ENCODE measurements around the gene SHF. TPM values are rescaled to one million over a fixed set of nuclear protein-coding genes. Genes with fewer than 3 reads are reported as not detected.

SHF gene
- polyA plus RNA-seq, 1 donor (not counting 4 experiments of a cell fraction or from before 2014, with no cell fraction given) = 0.24 TPM

DNA sequence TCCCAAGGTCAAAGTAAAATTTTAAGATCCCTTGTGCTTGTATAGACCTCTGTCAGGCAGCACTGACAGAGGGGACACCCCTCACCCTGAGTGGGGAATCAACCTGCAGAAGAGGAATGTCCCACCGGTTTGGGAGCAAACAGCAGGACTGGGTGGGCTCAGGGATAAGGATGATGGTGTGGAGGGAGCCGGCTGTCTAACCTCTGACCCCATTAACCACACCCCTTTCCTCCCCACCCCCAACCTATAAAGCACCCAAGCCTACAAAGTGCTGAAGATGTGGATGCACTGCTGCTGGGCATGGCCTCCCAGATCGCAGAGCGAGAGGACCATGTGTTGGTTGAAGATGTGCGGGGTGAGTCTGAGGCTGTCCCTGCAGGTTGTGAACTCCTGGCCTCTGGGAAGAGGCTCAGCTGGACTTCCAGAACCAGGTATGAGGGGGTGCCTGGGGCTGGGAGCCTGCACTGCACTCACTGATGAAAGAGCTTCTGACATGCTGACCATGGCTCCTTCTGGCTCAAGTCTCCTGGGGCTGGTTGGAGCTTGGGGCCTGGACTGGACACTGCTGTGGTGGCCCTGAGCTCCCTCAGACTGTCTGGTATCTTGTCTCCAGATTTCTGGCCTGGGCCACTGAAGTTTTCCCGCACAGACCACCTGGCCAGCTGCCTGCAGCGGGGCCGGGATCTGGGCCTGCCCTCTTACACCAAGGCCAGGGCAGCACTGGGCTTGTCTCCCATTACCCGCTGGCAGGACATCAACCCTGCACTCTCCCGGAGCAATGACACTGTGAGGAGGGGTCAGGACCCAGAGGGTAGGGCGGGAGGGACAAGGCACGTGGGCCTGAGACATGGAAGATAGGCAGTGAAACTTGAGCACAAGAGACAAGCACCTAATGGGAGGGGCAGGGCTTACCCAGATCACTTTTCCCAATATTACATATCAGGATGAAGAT lies 48.7 kb downstream of the SHF start:
- Histone ChIP-seq H3K4me1 (ENCODE audit: control insufficient read depth, extremely low read depth, insufficient read depth, low read length) (peaks cover under 1% of the 10 kb centered on the region), H3K9me3 (ENCODE audit: control insufficient read depth, low read depth, low read length) (no peaks in the 10 kb centered on the region), H2AFZ (ENCODE audit: control insufficient read depth, low read length) (no peak overlapping the region), H3K27me3 (ENCODE audit: control insufficient read depth, extremely low read depth, insufficient read depth, low read length) (no peaks in the 10 kb centered on the region), H3K9ac (ENCODE audit: control insufficient read depth, extremely low read depth, insufficient read depth, low read length) (no peak overlapping the region), H3K27ac (ENCODE audit: control insufficient read depth, insufficient read depth, low read length) (no peak overlapping the region), H3K4me3 (ENCODE audit: control insufficient read depth in 2 of 3, extremely low read depth in 1 of 3, insufficient read depth in 2 of 3, low read depth in 1 of 3, low read length in 3 of 3) (no peak overlapping the region), H4K20me1 (ENCODE audit: control insufficient read depth, extremely low read depth, insufficient read depth, low read length) (no peaks in the 10 kb centered on the region), H3K79me2 (ENCODE audit: control insufficient read depth, insufficient read depth, low read length) (no peaks in the 10 kb centered on the region), H3K9me1 (ENCODE audit: control insufficient read depth, extremely low read depth, insufficient read depth, low read length) (no peaks in the 10 kb centered on the region), H3K4me2 (ENCODE audit: control insufficient read depth, extremely low read depth, insufficient read depth, low read depth, low read length) (no peak overlapping the region), H3K36me3 (ENCODE audit: control insufficient read depth in 2 of 2, extremely low read depth in 1 of 2, insufficient read depth in 2 of 2, low read length in 2 of 2) (peaks cover 10 to 44% of the 10 kb centered on the region in 2 experiments)
- dilution Hi-C loops (cut with MboI; ENCODE audit: extremely low pct_ligation_motif_present, low sequenced_read_pairs) = no loop called here
- TF ChIP-seq, protein P1, sequence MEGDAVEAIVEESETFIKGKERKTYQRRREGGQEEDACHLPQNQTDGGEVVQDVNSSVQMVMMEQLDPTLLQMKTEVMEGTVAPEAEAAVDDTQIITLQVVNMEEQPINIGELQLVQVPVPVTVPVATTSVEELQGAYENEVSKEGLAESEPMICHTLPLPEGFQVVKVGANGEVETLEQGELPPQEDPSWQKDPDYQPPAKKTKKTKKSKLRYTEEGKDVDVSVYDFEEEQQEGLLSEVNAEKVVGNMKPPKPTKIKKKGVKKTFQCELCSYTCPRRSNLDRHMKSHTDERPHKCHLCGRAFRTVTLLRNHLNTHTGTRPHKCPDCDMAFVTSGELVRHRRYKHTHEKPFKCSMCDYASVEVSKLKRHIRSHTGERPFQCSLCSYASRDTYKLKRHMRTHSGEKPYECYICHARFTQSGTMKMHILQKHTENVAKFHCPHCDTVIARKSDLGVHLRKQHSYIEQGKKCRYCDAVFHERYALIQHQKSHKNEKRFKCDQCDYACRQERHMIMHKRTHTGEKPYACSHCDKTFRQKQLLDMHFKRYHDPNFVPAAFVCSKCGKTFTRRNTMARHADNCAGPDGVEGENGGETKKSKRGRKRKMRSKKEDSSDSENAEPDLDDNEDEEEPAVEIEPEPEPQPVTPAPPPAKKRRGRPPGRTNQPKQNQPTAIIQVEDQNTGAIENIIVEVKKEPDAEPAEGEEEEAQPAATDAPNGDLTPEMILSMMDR (optimal IDR thresholded peaks at IDR 0.05 in 1 of 3, IDR thresholded peaks at IDR 0.05 in 1 of 3, conservative IDR thresholded peaks at IDR 0.05 in 1 of 3; ENCODE audit: extremely low read depth in 1 of 3, insufficient read depth in 2 of 3, low read length in 3 of 3) = no peak
- no peak for TF ChIP-seq EZH2 (IDR thresholded peaks at IDR 0.05; ENCODE audit: low read length)
- no peak for DNase-seq (ENCODE audit: low read depth, low spot score)
- FAIRE-seq = no peak

DNA sequence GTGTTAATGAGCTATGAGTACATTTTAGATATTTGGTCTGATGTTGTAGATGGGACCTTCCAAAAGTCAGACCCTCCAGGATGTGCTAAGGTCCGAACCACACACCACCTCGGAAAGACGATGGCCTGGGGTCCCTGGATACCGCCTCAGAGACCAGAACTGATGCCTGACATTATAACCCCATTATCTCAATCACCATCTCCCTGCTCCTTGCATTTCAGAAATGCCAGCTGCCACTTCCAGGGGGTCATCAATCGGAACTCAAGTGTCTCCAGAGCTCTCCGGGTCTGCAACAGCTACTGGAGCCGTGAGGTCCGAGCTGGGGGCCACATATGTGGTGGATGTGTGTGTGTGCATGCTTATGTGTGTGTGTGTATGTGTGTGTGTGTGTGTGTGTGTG lies 50.1 kb downstream of the SHF start:
- Histone ChIP-seq H3K9ac (ENCODE audit: control insufficient read depth, extremely low read depth, insufficient read depth, low read length) (no peak overlapping the region), H3K9me3 (ENCODE audit: control insufficient read depth, low read depth, low read length) (no peaks in the 10 kb centered on the region), H3K4me2 (ENCODE audit: control insufficient read depth, extremely low read depth, insufficient read depth, low read depth, low read length) (no peak overlapping the region), H4K20me1 (ENCODE audit: control insufficient read depth, extremely low read depth, insufficient read depth, low read length) (no peaks in the 10 kb centered on the region), H3K4me1 (ENCODE audit: control insufficient read depth, extremely low read depth, insufficient read depth, low read length) (peaks cover 14% of the 10 kb centered on the region), H2AFZ (ENCODE audit: control insufficient read depth, low read length) (no peak overlapping the region), H3K4me3 (ENCODE audit: control insufficient read depth in 2 of 3, extremely low read depth in 1 of 3, insufficient read depth in 2 of 3, low read depth in 1 of 3, low read length in 3 of 3) (no peak overlapping the region), H3K27ac (ENCODE audit: control insufficient read depth, insufficient read depth, low read length) (no peak overlapping the region), H3K36me3 (ENCODE audit: control insufficient read depth in 2 of 2, extremely low read depth in 1 of 2, insufficient read depth in 2 of 2, low read length in 2 of 2) (peaks cover 7 to 34% of the 10 kb centered on the region in 2 experiments), H3K9me1 (ENCODE audit: control insufficient read depth, extremely low read depth, insufficient read depth, low read length) (no peaks in the 10 kb centered on the region), H3K27me3 (ENCODE audit: control insufficient read depth, extremely low read depth, insufficient read depth, low read length) (no peaks in the 10 kb centered on the region), H3K79me2 (ENCODE audit: control insufficient read depth, insufficient read depth, low read length) (no peaks in the 10 kb centered on the region)
- TF ChIP-seq EZH2 (IDR thresholded peaks at IDR 0.05; ENCODE audit: low read length) = no peak
- TF ChIP-seq, protein P1 (optimal IDR thresholded peaks at IDR 0.05 in 1 of 3, IDR thresholded peaks at IDR 0.05 in 1 of 3, conservative IDR thresholded peaks at IDR 0.05 in 1 of 3; ENCODE audit: extremely low read depth in 1 of 3, insufficient read depth in 2 of 3, low read length in 3 of 3) = no peak
- no peak for DNase-seq (ENCODE audit: low read depth, low spot score)
- dilution Hi-C loops (cut with MboI; ENCODE audit: extremely low pct_ligation_motif_present, low sequenced_read_pairs) = no loop called here
- FAIRE-seq = no peak

All from keratinocyte (primary cell).